Measurements from ENCODE around the gene CLDN19. TPM values are rescaled to one million over a fixed set of nuclear protein-coding genes. Genes with fewer than 3 reads are reported as not detected.

The CLDN19 gene
- total and polyA plus RNA-seq, 5 donors, result 0.79 TPM; not detected in 4

DNA sequence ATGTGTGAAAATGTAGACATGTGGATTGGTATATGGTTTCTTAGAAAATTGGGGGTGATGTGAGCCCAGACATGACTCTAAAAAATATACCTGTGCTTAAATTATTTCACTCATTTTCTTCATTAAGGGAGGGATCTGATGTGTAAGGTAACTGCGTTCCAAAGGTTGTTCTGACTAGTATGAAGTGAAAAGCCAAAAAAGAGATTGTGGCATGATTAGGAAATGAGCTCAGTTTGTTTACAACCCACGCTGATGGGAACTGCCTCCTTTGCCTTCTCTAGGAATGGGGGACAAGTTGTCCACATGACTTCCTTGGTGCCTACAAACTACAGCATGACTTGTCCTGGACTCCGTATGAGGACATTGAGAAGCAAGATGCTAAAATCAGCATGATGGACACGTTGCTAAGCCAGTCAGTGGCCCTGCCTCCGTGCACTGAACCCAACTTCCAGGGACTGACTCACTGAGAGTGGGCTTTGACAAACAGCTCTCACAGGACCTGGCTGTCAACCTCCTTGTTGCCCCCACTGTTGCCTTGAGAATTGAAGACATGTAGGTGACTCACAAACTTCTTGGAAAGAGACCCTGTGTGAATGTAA is 35.0 kb upstream of the CLDN19 start:
- H3K27me3 ChIP-seq (ENCODE audit: control insufficient read depth, insufficient read depth), result no peaks in the 10 kb centered on the region
- peaks cover 1% of the 10 kb centered on the region for H3K4me1 ChIP-seq (ENCODE audit: control insufficient read depth, insufficient read depth, low read length)
- H3K4me3 ChIP-seq (ENCODE audit: low read length), result no peak overlapping the region
- no peak overlapping the region for H3K27ac ChIP-seq (ENCODE audit: low read length)
- 83% methylated on average over 5 of the region's 5 CpGs for WGBS
- H3K9me3 ChIP-seq (ENCODE audit: control insufficient read depth, low read length), result no peaks in the 10 kb centered on the region
- DNase-seq, result no peak
- intact Hi-C loops (cut with DNase I), result loop anchor here in 1 of 4 donors (10.0 kb wide), 1 partner anchor 300 kb away; no protein-coding TSS in a partner anchor
- no peak for ATAC-seq

DNA sequence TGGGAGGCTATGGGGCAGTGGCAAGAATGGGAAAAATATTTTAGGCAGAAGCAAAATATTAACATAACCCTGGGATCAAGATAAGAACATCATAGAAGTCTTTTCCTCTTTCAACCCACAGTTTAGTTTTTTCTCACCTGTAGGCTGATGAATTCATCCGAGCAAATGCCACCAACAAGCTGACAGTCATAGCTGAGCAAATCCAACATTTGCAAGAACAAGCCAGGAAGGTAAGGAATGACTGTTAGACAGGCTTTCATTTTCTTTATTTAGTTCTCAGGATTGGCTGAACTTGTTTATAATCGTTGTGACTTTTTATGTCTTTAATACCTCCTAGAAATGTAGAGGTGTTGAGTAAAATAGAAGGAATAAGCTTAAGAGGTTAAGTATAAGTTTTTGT is 33.4 kb upstream of the CLDN19 start:
- Histone ChIP-seq H3K4me1 (ENCODE audit: control insufficient read depth, insufficient read depth, low read length) (peaks cover 1% of the 10 kb centered on the region), H3K27me3 (ENCODE audit: control insufficient read depth, insufficient read depth) (no peaks in the 10 kb centered on the region), H3K9me3 (ENCODE audit: control insufficient read depth, low read length) (no peaks in the 10 kb centered on the region), H3K4me3 (ENCODE audit: low read length) (no peak overlapping the region), H3K27ac (ENCODE audit: low read length) (no peak overlapping the region)
- ATAC-seq, result no peak
- intact Hi-C loops (cut with DNase I), result loop anchor here in 1 of 4 donors (10.0 kb wide), 1 partner anchor 301 kb away; no protein-coding TSS in a partner anchor
- WGBS, result 69% methylated on average over 2 of the region's 2 CpGs
- DNase-seq, result no peak

DNA sequence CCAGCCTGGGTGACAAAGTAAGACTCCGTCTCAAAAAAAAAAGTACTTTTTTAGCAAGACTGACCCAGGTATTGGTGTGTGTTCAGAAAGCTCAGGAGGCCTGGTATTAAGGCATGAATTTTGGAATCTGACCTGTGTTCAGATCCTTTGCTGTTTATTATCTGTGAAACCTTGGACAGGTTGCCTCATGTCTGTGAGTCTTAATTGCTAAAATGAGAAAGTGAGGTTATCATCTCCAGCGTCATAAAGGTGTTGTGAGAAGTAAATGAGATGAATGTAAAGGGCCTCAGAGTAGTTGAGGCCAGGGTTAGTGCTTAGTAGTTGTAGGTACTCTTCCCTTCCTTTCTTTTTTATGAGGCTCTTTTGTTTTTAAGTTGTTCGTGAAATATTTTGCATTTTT is 29.8 kb upstream of the CLDN19 start:
- Histone ChIP-seq H3K9me3 (ENCODE audit: control insufficient read depth, low read length) (no peaks in the 10 kb centered on the region), H3K27me3 (ENCODE audit: control insufficient read depth, insufficient read depth) (no peaks in the 10 kb centered on the region), H3K27ac (ENCODE audit: low read length) (no peak overlapping the region), H3K4me3 (ENCODE audit: low read length) (no peak overlapping the region), H3K4me1 (ENCODE audit: control insufficient read depth, insufficient read depth, low read length) (peaks cover 1% of the 10 kb centered on the region)
- DNase-seq (no peak), ATAC-seq (no peak)
- intact Hi-C loops (cut with DNase I), result loop anchor here in 1 of 4 donors (10.0 kb wide), 1 partner anchor 305 kb away; no protein-coding TSS in a partner anchor
- WGBS, result 83% methylated on average over 3 of the region's 3 CpGs

DNA sequence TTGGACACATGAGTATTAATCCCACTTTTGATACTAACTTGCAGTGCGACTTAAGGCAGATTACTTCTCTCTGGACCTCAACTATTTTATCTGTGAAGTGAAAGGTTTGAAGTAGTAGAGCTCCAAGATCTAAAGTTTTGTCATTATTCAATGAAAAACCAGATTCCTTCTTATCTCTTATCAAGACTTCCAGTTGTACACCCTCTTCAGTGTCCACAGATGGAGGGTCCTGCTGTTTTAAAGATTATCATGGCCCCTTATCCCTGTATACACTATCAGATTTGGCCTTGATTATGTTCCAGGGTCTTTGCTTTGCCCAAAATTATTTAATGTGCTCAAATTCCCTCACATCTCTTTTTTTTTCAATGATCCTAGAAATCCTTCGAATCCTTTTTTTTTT is 28.1 kb upstream of the CLDN19 start:
- H3K9me3 ChIP-seq (ENCODE audit: control insufficient read depth, low read length), result no peaks in the 10 kb centered on the region
- DNase-seq (no peak), ATAC-seq (no peak)
- no peak overlapping the region for H3K27ac ChIP-seq (ENCODE audit: low read length)
- peaks cover under 1% of the 10 kb centered on the region for H3K4me1 ChIP-seq (ENCODE audit: control insufficient read depth, insufficient read depth, low read length)
- peak overlapping the region; percentile 70 for H3K4me3 ChIP-seq (ENCODE audit: low read length)
- intact Hi-C loops (cut with DNase I), result no loop called here
- no peaks in the 10 kb centered on the region for H3K27me3 ChIP-seq (ENCODE audit: control insufficient read depth, insufficient read depth)
- 76% methylated on average over 2 of the region's 2 CpGs for WGBS

DNA sequence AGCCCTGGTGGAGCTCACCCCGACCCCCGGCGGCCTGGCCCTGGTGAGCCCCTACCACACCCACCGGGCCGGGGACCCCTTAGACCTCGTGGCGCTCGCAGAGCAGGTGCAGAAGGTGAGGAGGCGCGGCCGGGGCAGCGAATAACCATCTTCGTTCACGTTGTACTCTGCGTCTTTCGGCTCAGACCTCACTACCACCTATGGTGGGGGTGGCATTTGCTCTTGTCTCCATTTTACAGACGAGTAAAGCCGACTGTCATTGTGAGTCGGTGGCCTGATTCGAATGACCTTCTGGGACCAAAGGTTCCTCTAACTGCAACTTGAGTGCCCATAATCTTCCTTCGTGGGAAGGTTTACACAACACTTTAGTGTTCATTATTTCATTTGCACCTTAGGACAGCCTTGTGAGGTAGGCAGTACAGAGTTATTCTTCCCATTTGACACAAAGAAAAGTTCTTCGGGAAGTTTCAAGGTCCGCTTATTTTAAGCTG is 27.5 kb upstream of the CLDN19 start:
- no peaks in the 10 kb centered on the region for H3K4me1 ChIP-seq (ENCODE audit: control insufficient read depth, insufficient read depth, low read length)
- peak overlapping the region; percentile 87 for H3K27ac ChIP-seq (ENCODE audit: low read length)
- ATAC-seq (peak in 1 of 2 donors; percentile 42), DNase-seq (no peak)
- no peaks in the 10 kb centered on the region for H3K9me3 ChIP-seq (ENCODE audit: control insufficient read depth, low read length)
- peak overlapping the region; percentile 70 for H3K4me3 ChIP-seq (ENCODE audit: low read length)
- H3K27me3 ChIP-seq (ENCODE audit: control insufficient read depth, insufficient read depth), result no peaks in the 10 kb centered on the region
- WGBS, result 3% methylated on average over 23 of the region's 23 CpGs
- intact Hi-C loops (cut with DNase I), result no loop called here

DNA sequence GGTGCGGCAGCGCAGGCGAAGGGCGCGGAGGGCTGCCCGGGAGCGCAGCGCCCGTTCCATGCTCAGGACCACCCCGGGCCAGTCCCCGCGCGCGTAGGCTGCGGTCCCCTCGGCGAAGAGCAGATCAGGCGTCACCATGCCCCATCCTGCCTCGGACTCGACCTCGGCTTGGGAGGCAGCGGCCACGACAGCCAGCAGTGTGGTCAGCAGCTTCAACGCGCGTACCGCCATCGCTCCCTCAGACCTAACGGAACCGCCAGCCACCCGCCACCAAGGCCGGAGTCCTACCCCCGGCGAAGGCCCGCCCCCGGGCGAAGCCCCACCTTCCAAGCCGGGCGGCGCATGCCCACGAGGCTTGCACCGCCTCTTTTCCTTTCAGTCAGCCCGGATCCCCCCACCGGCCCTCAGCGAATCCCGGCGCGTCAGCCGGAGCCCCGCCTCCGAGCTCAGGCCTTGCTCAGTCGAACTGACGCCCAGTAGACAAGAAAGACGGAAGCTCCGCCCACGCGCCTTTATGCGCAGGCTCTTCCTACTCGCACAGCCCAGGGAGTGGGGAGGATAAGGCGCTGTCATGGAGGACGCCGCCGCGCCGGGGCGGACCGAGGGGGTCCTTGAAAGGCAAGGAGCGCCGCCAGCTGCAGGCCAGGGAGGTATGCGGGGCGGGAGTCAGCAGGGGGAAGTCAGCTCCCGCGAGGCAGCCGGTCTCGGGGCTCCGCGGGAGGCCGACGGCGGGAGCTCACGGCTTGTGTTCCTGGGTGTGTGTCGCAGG is 26.9 kb upstream of the CLDN19 start, which contains the start of the genes C1orf50 and P3H1:
C1orf50 (plus strand) TSS at position 509 of the 769 bp plus-strand sequence; CDS start at position 572, 63 bp downstream.
P3H1 (minus strand) TSS at position 288 of the 769 bp plus-strand sequence; CDS start at position 231, 57 bp downstream.
- H3K4me3 ChIP-seq (ENCODE audit: low read length), result peak within 1 kb of the TSS; percentile 70
- no peaks in the 10 kb centered on the region for H3K27me3 ChIP-seq (ENCODE audit: control insufficient read depth, insufficient read depth)
- peak within 1 kb of the TSS; percentile 87 for H3K27ac ChIP-seq (ENCODE audit: low read length)
- intact Hi-C loops (cut with DNase I), result no loop called here
- under 1% methylated on average over 82 of the region's 82 CpGs for WGBS
- no peaks in the 10 kb centered on the region for H3K4me1 ChIP-seq (ENCODE audit: control insufficient read depth, insufficient read depth, low read length)
- peak; percentile 98 for ATAC-seq
- DNase-seq, result peak; percentile 100
- no peaks in the 10 kb centered on the region for H3K9me3 ChIP-seq (ENCODE audit: control insufficient read depth, low read length)

DNA sequence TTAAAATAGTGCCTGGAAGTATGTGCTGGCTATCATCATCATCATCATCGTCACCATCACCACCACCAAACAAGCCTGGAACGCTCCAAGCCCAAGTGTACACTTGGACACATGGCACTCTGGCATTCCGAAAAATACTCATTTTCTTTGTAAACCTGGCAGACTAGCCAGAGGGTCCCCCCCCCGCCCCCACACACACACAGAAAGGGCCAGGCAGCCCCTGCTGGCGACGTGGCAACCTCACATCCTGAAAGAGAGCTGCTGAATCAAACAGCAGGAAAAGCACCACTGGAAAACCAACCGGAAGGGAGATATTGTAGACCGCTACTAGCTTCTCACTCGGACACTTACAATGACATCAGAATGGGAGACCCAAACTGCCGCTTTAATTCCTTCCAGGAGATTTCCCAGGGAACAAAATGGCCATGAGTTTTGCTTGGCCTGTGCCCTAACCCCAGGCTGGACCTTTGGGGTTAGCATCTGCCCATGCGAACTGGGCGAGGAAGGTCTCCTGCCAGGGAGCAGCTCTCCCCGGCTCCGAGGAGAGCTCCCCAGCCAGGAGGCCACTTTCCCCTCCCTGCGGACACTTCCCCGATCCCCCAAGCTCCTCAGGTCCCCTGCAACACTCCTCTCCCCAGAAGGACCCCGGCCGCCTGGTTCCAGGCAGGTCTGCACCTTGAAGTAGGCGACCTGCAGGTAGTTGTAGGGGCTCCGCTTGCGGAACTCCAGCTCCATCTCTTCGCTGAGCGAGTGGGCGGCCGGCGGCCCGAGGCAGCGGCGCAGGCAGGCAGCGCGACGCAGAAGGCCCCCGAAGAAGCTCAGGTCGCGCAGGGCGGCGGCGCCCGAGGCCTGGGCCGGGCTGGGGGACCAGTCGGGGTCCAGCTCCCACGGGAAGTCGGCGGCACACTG is 26.1 kb upstream of the CLDN19 start:
- WGBS, result under 1% methylated on average over 44 of the region's 44 CpGs
- ATAC-seq (peak; percentile 11 to 30), DNase-seq (peak; percentile 49 to 78 (median 67))
- Histone ChIP-seq H3K4me3 (ENCODE audit: low read length) (peak overlapping the region; percentile 66), H3K4me1 (ENCODE audit: control insufficient read depth, insufficient read depth, low read length) (no peaks in the 10 kb centered on the region), H3K27ac (ENCODE audit: low read length) (peak overlapping the region; percentile 80), H3K27me3 (ENCODE audit: control insufficient read depth, insufficient read depth) (no peaks in the 10 kb centered on the region), H3K9me3 (ENCODE audit: control insufficient read depth, low read length) (no peaks in the 10 kb centered on the region)
- intact Hi-C loops (cut with DNase I), result no loop called here

DNA sequence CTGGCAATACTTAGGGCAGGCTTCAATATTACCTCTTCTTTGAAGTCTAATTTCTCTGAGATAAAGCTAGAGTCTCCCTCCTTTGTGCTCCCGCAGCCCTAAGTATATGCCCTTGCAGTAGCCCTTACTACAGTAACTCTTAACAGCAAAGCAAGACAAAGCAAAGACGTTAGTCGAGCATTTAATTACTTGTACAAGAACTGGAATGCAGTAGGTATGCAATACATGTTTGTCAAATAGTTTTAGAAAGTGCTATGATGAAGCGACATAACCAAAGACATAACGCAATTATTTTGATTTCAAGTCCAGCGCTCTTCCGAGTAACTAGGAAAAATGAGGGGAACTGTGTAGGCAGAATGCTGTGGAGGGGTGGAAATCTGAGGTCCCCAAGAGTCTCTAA is 25.2 kb upstream of the CLDN19 start:
- 16% methylated on average over 7 of the region's 7 CpGs for WGBS
- Histone ChIP-seq H3K27me3 (ENCODE audit: control insufficient read depth, insufficient read depth) (no peaks in the 10 kb centered on the region), H3K4me1 (ENCODE audit: control insufficient read depth, insufficient read depth, low read length) (no peaks in the 10 kb centered on the region), H3K4me3 (ENCODE audit: low read length) (peak overlapping the region; percentile 66), H3K27ac (ENCODE audit: low read length) (no peak overlapping the region), H3K9me3 (ENCODE audit: control insufficient read depth, low read length) (no peaks in the 10 kb centered on the region)
- ATAC-seq (no peak), DNase-seq (no peak)
- intact Hi-C loops (cut with DNase I), result no loop called here

DNA sequence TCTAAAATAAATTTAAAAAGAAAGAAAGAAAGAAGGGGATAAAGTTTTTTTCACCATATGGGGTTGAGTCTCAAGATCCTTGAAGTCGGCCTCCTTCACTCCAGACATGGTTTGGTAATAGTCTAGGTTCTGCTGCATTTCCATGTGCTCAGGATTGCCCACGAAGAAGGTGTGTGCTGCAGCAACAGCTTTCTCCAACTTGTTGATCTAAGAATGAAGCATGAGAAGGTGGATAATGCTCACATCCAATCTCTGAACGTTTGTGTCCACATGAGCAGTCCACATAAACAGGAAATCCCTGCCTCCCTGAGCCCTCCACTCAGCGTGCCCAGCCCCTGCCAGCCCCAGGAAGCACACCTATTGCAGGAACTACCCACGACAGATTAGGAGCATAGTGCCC is 22.2 kb upstream of the CLDN19 start:
- Histone ChIP-seq H3K27ac (ENCODE audit: low read length) (no peak overlapping the region), H3K9me3 (ENCODE audit: control insufficient read depth, low read length) (no peaks in the 10 kb centered on the region), H3K4me1 (ENCODE audit: control insufficient read depth, insufficient read depth, low read length) (no peaks in the 10 kb centered on the region), H3K4me3 (ENCODE audit: low read length) (no peak overlapping the region), H3K27me3 (ENCODE audit: control insufficient read depth, insufficient read depth) (no peaks in the 10 kb centered on the region)
- intact Hi-C loops (cut with DNase I), result no loop called here
- no peak for DNase-seq
- ATAC-seq, result no peak
- WGBS, result 67% methylated on average over 5 of the region's 5 CpGs

DNA sequence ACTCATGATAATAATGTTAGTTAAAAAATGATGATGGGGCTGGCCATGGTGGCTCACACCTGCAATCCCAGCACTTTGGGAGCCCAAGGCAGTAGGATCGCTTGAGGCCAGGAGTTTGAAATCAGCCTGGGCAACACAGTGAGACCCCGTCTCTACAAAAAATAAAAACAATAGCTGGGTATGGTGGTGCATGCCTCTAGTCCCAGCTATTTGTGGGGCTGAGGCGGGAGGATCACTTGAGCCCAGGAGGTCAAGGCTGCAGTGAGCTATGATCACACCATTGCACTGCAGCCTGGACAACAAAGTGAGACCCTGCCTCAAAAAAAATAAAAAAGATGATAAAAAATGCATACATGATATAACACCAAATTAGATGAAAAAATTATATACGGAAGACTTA is 21.5 kb upstream of the CLDN19 start:
- no peaks in the 10 kb centered on the region for H3K9me3 ChIP-seq (ENCODE audit: control insufficient read depth, low read length)
- no peak overlapping the region for H3K27ac ChIP-seq (ENCODE audit: low read length)
- no peaks in the 10 kb centered on the region for H3K27me3 ChIP-seq (ENCODE audit: control insufficient read depth, insufficient read depth)
- 97% methylated on average over 4 of the region's 4 CpGs for WGBS
- H3K4me1 ChIP-seq (ENCODE audit: control insufficient read depth, insufficient read depth, low read length), result no peaks in the 10 kb centered on the region
- no peak for DNase-seq
- intact Hi-C loops (cut with DNase I), result no loop called here
- no peak for ATAC-seq
- no peak overlapping the region for H3K4me3 ChIP-seq (ENCODE audit: low read length)
